Measurements from ENCODE around the gene LRCH1. TPM values are rescaled to one million over a fixed set of nuclear protein-coding genes. Genes with fewer than 3 reads are reported as not detected.

The LRCH1 gene
- total RNA-seq, 1 experiment from 2014 or later, result 5.5 TPM

DNA sequence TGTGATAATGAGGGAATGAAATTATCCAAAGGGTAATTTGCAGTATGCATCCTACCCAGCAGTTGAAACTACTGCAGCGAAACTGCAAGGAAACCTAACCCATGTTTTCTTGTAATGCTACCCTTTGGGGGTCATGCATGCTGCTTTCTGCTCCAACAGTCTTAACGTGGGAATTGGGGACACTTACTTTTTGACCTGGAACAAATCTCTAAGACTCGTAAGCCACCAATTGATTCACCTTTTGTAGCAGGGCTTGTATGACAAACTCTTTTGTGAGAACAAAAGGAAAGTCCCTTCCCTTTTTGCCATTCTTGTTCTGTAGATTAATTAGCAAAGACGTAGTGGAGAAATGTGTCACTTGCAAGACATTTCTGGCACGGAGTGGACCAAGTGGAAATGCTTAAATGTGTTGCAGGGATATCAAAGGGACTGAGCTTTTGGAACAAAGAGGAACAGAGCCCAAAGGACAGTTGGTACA lies 27.4 kb downstream of the LRCH1 start:
- DNase-seq (ENCODE audit: extremely low read depth, low read depth), result no peak

DNA sequence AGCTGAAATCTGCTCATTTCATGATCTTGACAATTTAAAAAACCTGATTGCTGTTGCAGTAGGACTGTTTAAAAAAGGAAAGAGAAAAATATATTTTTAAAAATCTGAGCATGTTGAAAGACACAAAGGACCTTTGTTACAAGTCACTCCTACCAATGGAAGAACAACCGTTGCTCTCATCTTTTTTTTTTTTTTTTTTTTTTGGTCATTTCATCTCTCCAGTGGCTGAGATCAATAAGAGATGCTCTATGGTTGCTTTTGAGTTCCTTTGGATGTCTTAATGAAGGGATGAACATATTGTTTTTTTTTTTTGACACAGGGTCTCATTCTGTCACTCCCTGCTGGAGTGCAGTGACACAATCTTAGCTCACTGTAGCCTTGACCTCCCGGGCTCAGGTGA lies 29.2 kb downstream of the LRCH1 start:
- DNase-seq (ENCODE audit: extremely low read depth, low read depth), result no peak

DNA sequence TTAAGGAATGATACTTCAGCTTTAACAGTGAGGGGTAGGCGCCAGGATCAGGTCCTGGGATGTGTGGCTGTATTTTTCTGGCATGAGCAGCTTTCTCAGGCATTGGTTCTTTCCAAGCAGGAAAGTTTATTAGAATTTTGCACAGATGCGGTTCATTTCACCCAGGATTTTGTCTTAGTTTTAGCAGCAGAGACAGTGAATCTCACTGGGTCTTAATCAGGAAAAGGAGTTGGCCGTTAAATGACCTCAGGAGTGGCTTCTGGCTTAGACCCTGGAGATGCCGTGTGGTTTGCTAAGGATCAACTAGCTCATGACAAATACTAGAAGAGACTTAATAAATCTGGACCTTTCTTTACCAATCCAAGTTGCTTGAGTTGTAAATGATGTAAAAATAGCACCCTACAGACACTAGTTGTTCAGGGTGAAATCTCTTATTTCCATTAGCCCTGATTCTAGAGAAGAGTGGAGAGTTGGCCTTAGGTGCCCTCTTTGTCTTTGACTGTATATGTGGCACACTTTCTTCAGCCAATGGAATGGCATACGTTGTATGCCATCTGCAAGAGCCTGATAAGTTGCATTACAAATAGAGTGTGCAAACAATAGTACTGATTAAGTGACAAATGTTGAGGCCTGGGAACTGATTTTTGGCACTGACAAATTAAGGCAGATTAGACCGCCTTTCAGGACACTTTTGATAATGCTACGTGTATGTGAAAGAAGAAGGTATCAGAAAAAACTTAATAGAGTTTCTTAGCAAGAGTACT lies 34.0 kb downstream of the LRCH1 start:
- DNase-seq (ENCODE audit: extremely low read depth, low read depth), result no peak

DNA sequence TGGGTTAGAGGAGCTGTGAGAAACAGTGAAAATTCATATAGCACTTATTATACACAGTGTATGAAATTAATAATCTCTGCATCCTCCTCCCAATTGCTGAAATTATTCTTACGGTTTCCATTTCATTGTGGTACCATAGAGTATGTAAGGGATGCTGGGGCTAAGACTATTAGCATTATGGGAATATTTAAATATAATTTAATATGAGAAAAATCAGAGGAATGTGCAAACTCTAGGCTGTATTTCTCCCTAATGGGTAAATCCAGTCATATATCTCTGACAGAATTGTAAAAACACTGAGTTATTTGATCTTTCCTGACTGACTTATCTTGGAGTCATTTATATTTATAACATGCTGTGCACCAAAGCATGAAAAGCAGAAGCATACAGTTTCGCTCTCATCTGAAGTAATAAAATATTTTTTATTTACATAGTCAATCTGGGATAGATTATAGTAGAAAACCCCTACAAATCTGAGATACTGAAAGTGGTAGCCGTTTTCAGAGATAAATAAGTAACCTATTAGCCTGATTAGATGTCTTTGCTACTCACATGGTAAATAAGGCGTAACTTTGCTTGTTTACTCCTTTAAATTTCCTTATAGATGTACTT lies 34.9 kb downstream of the LRCH1 start:
- DNase-seq (ENCODE audit: extremely low read depth, low read depth), result no peak

DNA sequence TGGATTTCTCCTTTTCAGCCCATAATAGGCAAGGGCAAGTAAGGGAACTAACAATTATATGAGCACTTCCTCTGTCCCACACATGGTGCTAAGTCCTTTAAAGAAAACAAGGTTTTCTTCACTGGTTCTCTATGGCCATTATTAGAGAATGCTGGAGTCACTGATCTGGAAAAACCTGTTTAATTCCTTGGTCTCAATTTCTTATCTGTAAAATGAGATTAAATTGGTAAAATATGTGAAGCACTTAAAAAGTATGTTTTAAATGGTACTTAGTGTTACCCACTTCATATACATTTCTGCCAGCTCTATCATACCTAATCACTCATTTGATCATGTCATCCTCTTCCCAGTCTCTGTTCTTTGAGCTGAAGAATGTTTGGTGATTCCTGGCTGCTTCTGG lies 39.4 kb downstream of the LRCH1 start:
- no peak for DNase-seq (ENCODE audit: extremely low read depth, low read depth)

GRCh38 chr13:46593398-46593797 lies 40.4 kb downstream of the LRCH1 start:
- no peak for DNase-seq (ENCODE audit: extremely low read depth, low read depth)

- DNase-seq (ENCODE audit: extremely low read depth, low read depth), result no peak
Measured at GRCh38 chr13:46594374-46595078, 41.6 kb downstream of the LRCH1 start.

DNA sequence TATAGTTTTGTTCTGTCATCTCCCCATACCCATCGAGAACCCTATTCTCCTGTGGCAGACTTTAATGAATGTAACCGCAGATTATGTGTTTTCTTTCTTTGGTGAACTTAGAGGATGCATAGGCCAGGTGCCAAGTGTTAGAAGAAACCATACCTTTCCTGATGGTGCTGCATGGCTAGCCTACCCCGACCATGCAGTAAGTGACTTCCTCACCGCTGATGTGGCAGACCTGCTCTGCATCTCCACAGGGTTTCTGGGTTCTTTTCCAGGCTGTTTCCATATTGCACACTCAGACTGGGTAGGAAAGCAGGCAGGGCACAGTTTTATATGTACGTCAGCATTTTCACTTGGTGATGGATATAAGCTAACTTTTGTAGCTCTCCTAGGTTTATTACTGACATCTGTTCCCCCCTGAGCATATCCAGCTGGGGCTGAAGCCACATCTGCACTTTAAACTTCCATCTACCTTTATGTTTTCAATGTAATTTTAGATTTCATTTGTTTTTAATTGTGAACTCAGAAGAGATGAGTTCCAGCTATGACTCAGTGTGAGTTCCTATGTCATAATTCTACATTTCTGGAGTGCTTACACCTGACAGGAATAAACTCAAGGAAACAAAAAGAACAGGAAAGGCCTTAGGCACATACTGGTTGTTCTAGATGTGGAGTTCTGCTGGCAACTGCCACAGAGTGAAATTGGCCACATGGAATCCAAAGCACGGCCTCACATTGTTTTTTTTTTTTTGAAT lies 42.3 kb downstream of the LRCH1 start:
- no peak for DNase-seq (ENCODE audit: extremely low read depth, low read depth)

GRCh38 chr13:46595885-46596275 lies 42.9 kb downstream of the LRCH1 start:
- DNase-seq (ENCODE audit: extremely low read depth, low read depth), result no peak

- DNase-seq (ENCODE audit: extremely low read depth, low read depth), result no peak
Measured at GRCh38 chr13:46596466-46596865, 43.5 kb downstream of the LRCH1 start.

- no peak for DNase-seq (ENCODE audit: extremely low read depth, low read depth)
Measured at GRCh38 chr13:46598140-46598819, 45.3 kb downstream of the LRCH1 start.

- DNase-seq (ENCODE audit: extremely low read depth, low read depth), result no peak
Measured at GRCh38 chr13:46598820-46599180, 45.8 kb downstream of the LRCH1 start.

GRCh38 chr13:46600943-46601311 lies 48.0 kb downstream of the LRCH1 start:
- DNase-seq (ENCODE audit: extremely low read depth, low read depth), result no peak

GRCh38 chr13:46602531-46602930 lies 49.6 kb downstream of the LRCH1 start:
- no peak for DNase-seq (ENCODE audit: extremely low read depth, low read depth)

- DNase-seq (ENCODE audit: extremely low read depth, low read depth), result no peak
Measured at GRCh38 chr13:46603165-46603603, 50.2 kb downstream of the LRCH1 start.

- DNase-seq (ENCODE audit: extremely low read depth, low read depth), result no peak
Measured at GRCh38 chr13:46604226-46604990, 51.4 kb downstream of the LRCH1 start.

DNA sequence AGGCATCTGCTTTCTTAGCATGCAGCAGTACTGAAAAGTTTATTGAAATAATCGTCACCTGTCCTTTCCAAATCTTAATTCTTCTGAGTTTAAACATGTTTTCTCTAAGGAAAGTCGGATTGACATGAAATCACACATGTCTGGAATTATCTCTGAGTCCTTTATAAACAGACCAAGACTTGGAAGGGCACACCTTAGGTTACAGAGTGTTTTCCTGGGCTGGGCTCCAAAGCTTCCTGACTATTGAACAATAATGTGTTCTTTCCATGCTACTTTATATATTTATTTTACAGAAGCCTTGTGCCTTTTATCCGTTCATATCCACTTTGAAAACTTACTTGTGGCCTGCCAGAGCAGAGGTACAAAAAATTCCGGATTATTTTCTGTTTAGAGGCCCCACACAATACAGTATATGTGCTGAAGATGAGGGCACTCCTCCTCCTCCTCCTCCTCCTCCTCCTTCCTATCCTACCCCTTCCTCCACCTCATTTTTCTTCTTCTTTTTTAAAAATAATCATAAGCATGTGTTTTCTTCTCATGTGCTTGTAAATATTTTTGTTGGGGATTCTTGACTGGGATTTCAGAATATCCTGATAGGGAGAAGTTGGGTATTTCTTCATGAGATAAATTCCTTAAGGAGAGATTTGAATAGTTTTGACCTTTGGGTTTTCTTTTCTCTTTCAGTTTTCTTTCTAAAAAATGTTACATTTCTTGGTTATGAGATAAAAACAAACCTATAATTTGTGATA lies 52.3 kb downstream of the LRCH1 start:
- no peak for DNase-seq (ENCODE audit: extremely low read depth, low read depth)

DNA sequence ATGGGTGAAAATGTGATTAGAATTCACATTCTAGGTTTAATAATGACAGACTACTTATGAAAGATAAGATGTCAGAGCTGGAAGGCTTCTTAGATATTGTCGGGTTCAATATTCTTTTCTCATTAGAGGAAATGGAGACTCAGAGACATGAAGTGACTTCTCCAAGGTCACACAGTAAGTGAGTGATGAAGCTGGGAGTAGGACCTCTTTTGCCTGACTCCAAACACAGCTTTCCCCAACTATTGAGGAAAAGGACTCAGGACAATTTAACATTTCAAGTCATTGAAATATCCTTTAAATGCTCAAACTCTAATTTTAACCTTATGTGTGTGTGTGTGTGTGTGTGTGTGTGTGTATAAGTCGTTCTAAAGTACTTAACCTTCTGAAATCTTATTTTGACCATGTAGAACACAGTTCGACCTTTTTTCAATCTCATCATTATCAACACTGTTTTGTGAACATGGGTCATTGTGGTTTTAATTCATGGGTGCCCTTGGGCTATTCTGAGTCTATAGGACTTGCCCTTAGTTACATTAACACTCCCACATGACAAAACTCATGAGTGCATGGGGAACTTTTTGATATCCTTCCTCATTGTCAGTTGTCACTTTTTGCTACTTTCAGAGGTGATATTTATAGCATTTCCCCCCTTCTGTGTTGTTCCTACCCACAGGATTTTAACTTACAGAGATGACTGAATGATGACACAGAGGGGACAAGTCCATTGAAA lies 53.0 kb downstream of the LRCH1 start:
- DNase-seq (ENCODE audit: extremely low read depth, low read depth), result no peak
